Vagina (tissue), 2 donors: ENCODE results near the gene NISCH.

Experiments
- POLR2A ChIP-seq, 2 donors: fragments of 450-650 bp; IDR thresholded peaks; one replicate each; pipeline ENCODE4 v1.6.1; 2017; ENCODE audit warnings: antibody characterized with exemption in 2 of 2, mild to moderate bottlenecking in 2 of 2, moderate library complexity in 2 of 2
- TF ChIP-seq, protein P1 (sequence below), 3 experiments: fragments of 450-650 bp in 2 of 3; fragments of 200-600 bp in 1 of 3; sonication (generic) in 1 of 3; IDR thresholded peaks; one replicate each; pipeline ENCODE4 v1.5.1; 2017 to 2019; ENCODE audit warnings: antibody characterized with exemption in 3 of 3, mild to moderate bottlenecking in 2 of 3, moderate library complexity in 2 of 3

GRCh38 chr3:52537165-52537620 lies 81.8 kb downstream of the NISCH start:
- TF ChIP-seq, protein P1, sequence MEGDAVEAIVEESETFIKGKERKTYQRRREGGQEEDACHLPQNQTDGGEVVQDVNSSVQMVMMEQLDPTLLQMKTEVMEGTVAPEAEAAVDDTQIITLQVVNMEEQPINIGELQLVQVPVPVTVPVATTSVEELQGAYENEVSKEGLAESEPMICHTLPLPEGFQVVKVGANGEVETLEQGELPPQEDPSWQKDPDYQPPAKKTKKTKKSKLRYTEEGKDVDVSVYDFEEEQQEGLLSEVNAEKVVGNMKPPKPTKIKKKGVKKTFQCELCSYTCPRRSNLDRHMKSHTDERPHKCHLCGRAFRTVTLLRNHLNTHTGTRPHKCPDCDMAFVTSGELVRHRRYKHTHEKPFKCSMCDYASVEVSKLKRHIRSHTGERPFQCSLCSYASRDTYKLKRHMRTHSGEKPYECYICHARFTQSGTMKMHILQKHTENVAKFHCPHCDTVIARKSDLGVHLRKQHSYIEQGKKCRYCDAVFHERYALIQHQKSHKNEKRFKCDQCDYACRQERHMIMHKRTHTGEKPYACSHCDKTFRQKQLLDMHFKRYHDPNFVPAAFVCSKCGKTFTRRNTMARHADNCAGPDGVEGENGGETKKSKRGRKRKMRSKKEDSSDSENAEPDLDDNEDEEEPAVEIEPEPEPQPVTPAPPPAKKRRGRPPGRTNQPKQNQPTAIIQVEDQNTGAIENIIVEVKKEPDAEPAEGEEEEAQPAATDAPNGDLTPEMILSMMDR (IDR thresholded peaks at IDR 0.05), result no peak
- no peak for TF ChIP-seq POLR2A (IDR thresholded peaks at IDR 0.05)
